NCI-H128 (cell line): ENCODE measurements around the gene C10orf88.

Experiments
- DNase-seq: peaks from one replicate; lab custom pipeline; 2025; ENCODE audit not compliant: unreplicated experiment; lab: John Stamatoyannopoulos, UW

Gene C10orf88, protein sequence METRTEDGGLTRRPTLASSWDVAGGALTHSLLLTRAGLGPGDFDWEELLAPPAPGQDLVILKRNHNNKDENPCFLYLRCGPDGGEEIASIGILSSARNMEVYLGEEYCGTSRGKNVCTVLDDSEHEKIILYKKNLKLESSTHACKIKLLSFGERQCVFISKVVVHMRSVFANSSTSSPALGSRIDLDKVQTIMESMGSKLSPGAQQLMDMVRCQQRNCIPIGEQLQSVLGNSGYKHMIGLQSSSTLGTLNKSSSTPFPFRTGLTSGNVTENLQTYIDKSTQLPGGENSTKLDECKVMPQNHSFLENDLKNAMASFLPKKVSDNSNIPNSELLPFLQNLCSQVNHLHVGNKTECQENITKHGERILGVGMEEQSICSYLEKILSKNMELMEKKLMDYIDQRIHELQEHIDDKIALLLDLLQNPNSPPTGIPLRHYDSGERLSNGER

GRCh38 chr10:122953902-122954730 is at the start of gene C10orf88:
Gene C10orf88 (minus strand): TSS chr10:122954227. CDS start chr10:122954178, 49 bp downstream.
- DNase-seq: peak; percentile 83

GRCh38 chr10:123001370-123001769 is 47.3 kb upstream of the C10orf88 start:
- DNase-seq: no peak

- no peak for DNase-seq
These were observed 46.1 kb upstream of the C10orf88 start for GRCh38 chr10:123000155-123000554.

DNA sequence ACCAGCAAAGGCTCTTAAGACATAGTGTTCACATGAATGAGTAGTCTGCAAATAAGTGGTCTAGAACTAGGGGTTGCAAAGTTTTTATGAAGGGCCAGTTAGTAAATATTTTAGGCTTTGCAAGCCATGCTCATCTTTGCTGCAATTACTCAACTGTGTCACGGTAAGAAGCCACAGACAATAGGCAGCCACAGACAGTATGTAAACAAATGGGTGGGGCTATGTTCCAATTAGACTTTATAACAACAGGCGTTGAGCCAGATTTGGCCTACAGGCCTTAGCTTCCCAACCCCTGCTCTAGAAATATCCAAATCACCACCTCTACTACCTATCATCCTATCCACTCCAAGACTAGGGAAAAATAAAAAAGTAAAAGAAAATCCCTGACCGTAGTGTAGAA is 45.3 kb upstream of the C10orf88 start:
- no peak for DNase-seq

DNA sequence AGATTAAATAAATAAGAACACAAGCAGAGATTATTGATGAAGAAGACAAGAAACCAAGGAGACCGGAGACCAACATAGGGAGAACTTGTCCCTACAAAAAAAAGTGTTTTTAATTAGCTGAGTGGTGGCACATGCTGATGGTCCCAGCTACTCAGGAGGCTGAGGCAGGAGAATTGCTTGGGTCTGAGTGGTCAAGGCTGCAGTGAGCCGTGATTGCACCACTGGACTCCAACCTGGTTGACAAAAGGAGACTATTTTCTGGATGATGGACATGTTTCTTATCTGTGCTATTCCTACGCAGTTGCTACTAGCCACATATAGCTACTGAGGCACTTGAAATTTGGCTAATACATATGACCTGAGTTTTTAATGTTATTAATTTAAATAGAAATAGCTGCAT is 44.9 kb upstream of the C10orf88 start:
- DNase-seq: no peak

DNA sequence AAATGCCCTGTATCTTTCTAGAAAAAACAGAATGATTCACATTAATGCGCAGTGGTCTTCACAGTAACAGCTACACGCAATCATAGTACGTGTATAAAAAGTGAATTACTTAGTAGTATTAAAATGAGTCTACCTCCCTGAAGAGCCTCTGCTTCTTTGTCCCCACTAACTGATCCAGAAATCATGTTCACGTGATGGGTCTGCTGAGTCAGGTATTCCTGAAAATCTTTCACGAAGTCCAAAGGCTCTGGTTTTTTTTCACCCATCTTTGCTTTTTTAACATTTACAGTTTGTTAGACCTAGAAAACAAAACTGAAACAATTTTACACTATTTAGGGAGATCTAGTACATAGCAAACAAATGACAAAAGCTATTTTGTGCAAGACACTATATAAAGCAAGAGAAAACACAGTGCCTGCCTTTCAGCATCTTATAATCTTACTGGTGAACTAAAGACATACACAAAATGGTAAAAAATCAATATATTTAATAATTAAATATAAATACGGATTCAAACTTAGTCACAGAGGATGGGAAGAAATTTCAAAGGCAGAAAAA is 44.4 kb upstream of the C10orf88 start:
- no peak for DNase-seq

GRCh38 chr10:122997864-122998263 is 43.8 kb upstream of the C10orf88 start:
- DNase-seq: no peak

DNA sequence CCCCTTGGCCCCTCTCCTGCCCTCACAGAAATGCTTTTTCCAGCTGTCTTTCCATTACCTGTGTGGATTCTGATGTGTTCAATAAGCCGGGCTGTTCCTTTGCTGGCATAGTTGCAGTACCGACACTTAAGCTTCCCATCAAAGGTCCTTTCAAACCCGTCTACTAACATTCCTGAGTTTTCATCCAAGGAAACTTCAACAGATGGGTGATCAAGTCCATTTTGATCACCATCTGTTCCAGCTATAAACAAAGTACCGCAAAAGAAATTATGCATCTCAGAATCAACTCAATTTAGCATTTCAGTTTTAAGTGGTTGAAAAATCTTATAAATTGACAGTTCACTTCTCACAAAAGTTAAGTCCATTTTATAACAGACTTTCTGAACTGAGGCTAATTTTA is 41.9 kb upstream of the C10orf88 start:
- no peak for DNase-seq

GRCh38 chr10:122993797-122994336 is 39.8 kb upstream of the C10orf88 start:
- DNase-seq: no peak

GRCh38 chr10:122992031-122992585 is 38.1 kb upstream of the C10orf88 start:
- no peak for DNase-seq

DNA sequence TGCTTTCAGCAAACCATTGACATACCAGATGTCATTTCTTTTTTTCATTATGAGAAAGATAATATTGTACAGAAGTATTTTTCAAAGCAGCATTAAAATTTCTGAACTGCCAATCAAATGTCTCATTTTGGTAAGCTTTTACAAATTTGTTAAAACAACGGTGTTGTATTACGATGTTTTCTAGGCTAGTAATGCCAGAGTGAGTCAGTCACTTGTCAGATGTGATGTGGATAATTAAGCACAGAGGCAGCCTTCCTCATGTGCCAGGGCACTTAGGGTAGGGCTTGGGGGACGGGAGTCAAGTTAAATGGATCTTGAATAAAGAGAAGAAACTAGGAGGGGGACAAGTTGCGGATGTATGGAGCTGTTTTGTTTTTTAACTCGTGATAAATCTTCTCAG is 36.3 kb upstream of the C10orf88 start:
- no peak for DNase-seq

DNA sequence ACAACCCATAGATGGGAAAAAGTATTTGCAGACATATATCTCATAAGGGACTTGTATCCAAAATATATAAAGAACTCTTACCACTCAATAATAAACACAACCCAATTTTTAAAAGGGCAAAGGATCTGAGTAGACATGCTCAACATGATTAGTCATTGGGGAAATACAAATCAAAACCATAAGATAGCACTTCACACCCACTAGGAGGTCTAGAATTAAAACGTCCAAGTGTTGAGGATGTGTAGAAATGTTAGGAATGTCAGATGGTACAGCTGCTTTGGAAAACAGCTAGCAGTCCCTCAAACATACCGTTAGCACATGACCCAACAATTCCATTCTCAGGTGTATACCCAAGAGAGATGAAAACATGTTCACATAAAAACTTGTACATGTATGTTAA is 34.5 kb upstream of the C10orf88 start:
- no peak for DNase-seq

DNA sequence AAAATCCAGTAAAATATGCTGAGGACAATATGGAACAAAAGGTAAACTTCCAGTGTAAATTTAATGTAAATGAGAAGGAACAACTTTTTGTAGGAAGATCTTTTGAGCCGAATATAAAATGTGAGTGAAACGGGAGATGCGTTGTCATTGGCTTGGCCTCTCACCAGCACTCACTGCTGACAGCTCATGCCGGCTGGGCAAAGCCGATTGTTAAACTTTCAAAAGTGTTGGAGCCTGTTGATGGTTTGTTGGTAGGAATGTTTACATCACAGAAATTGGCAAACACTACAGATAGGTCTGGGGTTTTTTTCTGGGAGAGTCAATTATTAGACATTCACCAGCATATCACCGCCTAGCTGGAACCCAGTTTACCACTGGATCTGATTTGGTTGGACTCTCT is 32.3 kb upstream of the C10orf88 start:
- no peak for DNase-seq

GRCh38 chr10:122984708-122985107 is 30.7 kb upstream of the C10orf88 start:
- DNase-seq: no peak

DNA sequence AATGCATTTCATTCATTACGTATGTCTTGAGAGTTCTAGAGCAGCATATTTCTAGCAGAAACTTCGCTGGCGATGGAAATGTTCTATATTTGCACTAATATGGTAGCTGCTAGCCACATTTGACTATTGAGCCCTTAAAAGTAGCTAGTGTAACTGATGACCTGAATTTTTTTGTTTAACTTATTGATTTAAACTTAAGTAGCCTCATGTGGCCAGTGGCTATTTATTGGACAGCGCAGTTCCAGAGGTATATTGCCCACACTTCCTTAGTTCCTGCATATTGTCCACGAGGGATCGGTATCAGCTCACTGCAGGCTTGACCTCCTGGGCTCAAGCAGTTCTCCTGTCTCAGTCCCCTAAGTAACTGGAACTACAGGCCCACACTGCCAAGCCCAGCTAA is 29.9 kb upstream of the C10orf88 start:
- no peak for DNase-seq

- DNase-seq: no peak
These were observed 27.0 kb upstream of the C10orf88 start for GRCh38 chr10:122981066-122981464.

GRCh38 chr10:122980209-122981065 is 26.4 kb upstream of the C10orf88 start, which contains the start of gene PSTK:
Gene PSTK (plus strand): TSS chr10:122980401. CDS start chr10:122980480, 79 bp downstream.
- DNase-seq: peak; percentile 54

GRCh38 chr10:122974543-122975064 is 20.6 kb upstream of the C10orf88 start:
- DNase-seq: no peak

DNA sequence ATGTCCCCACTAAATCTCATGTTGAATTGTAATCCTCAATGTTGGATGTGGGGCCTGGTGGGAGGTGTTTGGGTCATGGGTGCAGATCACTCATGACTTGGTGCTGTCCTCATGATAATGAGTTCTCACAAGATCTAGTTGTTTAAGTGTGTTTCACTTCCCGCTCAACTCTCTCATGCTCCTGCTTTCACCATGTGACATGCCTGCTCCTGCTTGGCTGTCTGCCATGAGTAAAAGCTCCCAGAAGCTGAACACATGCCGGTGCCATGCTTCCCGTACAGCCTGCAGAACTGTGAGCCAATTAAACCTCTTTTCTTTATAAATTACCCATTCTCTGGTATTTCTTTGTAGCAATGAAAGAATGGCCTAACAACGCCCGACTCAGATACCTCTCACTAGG is 20.0 kb upstream of the C10orf88 start:
- no peak for DNase-seq

DNA sequence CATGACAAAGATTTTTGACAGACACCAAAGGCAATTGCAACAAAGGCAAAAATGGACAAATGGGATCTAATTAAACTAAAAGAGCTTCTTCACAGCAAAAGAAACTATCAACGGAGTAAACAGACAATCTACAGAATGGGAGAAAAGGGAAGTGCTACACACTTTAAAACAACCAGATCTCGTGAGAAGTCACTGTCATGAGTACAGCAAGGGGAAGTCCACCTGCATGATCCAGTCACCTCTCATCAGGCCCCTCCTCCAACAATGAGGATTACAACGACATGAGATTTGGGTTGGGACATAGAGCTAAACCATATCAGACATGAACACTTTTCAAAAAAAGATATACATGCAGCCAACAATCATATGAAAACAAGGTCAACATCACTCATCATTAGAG is 14.7 kb upstream of the C10orf88 start:
- no peak for DNase-seq
